GM18498 (cell line): ENCODE measurements around the gene THSD4.
"Not testable (repeated sequence)": the region's sequence is repeated elsewhere in the genome, so short reads cannot be mapped to it uniquely, and the experiment has no call there.

Experiments
- ATAC-seq: cut with Tn5 transposase; IDR thresholded peaks from one replicate; pipeline ENCODE4 v1.9.1; 2021; ENCODE audit warnings: mild to moderate bottlenecking, moderate library complexity; ENCODE audit not compliant: unreplicated experiment

The THSD4 gene

DNA sequence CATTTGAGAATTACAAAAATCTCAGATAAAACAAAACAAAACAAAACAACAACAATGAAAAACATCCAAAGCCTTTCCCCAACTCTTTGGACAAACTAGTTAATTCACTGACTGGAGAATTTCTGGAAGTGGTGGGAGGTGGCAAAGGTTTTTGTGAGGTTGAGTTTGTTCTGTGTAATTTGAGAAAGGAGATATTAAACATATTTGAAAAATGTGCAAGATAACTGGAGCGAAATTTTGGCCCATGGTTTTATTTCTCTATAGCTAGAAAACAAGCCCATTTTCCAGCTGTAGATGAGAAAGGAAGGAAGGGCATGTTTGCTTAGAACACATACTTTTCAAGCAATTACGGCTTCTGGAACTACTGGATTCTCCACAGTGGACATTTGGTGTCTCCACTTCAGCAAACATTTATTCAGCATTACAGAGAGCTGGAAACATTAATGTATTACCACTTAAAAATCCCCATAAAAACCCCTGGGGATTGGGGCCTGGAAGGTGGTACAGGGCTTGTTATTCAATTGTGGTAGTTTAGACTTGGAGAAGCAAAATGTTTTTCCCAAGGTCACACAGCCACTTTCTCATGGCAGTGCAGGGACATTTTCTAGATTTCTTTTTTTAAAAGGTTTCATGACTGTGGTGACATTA is 135.8 kb downstream of the THSD4 start:
- no peak for ATAC-seq

DNA sequence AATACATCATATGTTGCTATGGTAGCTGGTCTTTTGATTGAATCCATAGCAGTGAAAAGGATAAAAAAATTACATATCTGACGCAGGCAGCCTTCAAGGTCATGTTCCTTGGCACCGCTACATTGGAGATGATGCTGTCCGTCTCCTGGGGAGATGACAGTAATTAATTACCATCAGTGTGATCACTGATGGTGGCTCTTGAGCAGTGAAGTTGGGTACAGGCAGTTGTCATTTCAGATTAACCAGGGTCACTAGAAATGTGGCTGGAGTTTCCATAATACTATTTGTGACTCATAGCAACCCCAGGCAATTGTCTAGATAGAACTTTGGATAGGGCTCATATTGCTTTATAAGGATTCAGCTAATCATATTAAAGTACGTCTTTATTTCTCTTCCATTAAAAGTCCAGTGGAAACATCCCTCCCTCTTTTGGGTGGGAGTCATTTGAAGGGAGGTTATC is 136.3 kb downstream of the THSD4 start:
- no peak for ATAC-seq

DNA sequence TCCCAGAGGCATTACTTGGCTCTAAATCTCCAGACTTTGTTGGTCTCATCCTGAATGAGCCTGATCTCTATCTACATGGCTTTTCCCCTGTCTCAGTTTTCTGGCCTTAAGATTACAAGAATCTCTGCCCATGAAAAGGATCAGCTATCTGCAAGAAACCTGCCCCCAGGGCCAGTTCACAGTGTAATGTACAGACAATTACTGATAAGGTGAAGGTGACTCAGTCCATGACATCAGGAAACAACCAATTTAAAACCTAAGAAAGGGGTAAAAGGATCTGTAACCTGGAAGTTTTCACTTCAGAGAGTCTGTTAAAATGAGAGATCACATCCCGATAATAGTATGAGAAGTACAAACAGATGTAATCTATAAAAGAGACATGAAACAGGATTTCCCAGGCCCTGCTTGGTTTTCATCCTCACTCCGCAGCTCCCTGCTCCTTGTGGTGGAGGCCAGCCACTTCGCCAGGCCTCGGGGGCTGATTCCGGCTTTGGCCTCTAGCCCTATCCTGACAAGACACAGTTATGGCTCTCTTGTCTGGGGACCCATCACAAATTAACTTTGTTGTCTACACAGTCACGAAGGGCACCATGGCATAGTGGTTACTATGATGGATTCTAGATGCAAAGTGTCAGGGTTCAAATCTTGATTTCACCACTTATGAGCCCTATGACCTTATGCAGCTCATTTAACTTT is 136.9 kb downstream of the THSD4 start:
- ATAC-seq, result no peak

DNA sequence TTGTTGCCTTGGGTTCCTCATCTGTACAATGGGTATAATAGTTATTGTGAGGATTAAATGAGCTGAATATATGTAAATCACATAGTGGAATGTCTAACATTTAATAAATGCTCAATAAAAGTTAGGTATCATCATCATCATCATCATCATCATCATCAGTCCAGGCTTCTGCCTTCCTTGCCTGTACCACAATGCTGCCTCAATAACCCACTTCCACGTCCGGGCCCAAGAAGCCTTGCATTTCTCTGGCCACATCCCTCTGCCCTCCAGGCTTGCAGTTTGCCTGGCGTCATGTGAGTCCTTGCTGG is 137.4 kb downstream of the THSD4 start:
- ATAC-seq, result no peak

DNA sequence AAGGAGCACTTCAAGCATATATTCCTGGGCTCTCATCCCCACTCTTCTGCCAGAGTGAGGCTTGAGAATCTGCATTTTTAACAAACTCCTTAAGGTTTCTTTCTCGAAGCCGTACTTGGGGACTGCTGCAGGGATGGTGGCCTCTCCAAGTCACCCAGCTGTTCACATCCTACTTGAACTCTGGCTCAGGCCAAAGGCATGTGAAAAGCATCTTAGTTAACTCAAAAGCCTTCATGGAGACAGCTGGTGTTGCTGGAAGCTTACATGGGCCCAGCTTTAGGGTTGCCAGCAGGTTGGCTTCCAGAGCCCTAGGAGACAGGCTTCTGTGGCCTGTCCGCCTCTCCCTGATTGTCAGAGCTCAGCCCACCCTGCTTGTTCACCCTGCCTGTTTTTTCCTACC is 139.2 kb downstream of the THSD4 start:
- no peak for ATAC-seq

DNA sequence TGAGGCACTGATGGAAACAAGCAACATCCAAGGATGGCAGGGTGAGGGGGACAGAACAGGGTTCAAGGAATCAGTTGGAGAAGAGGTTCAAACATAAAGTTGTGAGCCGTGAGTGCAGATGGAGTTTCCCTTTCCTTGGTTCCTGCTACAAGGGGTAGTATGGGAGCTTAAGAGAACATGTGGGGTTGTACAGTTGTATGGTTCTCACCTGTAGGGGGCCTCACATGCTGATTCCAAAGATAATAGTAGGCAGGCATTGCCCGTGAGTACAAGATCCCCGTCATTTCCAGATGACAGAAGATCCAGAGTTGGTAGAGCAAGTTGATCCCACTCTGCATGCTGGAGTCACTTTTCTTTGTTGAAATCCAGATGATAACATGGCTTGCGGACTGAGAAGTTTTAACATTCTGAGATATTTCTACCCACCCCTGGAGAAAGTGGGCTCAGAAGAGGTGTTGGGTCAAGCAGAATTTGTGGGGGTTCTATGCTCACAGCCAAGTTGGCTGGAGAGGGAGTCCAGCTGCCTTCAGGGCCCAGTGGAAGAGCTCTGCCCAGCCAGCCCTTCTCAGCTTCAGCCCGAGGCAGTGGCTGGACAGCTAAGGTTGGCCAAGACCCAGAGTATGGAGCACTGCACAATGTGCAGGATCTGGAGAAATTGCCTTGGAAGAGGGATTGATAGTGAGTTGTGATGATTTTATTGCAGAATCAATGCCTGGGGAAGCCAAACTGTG is 141.8 kb downstream of the THSD4 start:
- ATAC-seq, result no peak

DNA sequence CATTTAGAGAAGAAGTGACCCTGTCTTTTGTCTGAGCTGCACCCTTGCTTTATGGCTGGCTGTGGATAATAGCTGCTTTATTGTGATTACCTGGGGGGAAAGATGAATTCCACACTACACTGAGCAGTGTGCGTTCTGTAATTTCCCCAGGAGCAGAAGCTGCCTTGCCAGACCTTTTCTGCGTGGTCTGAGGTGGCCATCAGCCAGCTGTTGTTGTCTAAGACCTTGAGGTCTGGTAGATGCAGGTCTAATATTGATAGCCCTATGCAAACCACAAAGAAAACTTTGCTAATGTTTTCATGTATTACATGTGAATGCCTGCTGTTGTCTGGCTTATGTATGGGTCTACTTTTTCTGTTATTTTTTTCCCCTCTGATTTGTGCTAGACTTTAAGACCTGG is 144.6 kb downstream of the THSD4 start:
- no peak for ATAC-seq

DNA sequence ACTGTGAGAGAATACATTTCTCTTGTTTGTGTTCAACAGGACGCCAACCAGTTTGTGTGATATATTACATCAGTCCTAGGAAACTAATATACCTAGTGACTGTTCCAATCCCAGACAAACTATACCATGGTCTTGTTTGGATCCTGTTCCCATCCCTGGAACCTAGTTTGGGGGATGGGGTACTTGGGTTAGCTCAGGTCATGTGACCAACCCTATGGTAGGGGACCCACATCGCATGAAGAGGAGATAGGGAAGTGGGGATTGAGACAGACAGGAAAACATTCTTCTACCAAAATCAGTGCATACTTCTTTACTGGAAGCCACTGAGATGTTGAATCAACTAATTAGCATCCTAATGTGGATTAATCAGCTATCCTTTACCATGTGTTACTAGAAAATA is 146.1 kb downstream of the THSD4 start:
- no peak for ATAC-seq

DNA sequence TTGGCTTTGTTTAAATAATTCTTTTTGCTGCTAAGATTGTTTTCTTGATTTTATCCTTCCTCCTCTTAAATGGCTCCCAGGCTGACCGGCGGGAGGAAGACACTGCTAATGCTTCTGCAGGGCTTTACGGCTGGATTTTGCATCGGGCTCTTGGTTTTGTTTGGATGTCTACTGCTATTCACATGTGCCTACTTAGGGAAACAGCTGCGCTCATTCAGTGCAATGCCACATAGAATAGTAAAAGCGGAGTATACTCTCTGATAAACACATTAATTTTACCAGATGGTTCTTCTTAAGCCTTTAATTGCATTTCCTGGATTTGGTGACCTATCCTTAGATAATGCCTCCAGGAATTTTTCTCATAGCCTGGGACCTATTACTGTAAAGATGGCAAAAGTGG is 146.6 kb downstream of the THSD4 start:
- ATAC-seq, result no peak

DNA sequence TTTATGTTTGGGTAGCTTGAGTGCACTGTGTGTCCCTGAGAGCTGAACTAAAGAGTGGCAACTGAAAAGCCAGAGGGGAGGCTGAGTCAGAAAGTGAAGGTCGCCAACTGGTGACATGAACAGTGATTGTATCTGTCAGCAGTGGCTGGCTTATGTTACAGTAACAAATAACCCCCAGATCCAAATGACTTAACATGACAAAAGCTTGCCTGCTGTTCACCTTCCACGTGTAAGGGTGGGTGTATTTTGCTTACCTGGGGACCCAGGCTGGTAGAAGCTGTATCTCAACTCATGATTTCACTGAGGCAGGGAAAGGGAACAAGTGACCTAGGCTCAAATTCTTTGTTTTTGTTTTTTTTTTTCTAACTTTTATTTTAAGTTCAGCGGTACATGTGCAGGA is 147.3 kb downstream of the THSD4 start:
- ATAC-seq, result no peak

DNA sequence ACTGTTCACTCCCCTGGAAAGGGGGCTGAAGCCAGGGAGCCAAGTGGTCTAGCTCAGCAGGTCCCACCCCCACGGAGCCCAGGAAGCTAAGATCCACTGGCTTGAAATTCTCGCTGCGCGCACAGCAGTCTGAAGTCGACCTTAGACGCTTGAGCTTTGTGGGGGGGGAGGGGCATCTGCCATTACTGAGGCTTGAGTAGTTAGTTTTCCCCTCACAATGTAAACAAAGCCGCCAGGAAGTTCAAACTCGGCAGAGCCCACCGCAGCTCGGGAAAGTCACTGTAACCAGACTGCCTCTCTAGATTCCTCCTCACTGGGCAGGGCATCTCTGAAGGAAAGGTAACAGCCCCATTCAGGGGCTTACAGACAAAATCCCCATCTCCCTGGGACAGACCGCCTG is 150.3 kb downstream of the THSD4 start:
- not testable (repeated sequence) for ATAC-seq

DNA sequence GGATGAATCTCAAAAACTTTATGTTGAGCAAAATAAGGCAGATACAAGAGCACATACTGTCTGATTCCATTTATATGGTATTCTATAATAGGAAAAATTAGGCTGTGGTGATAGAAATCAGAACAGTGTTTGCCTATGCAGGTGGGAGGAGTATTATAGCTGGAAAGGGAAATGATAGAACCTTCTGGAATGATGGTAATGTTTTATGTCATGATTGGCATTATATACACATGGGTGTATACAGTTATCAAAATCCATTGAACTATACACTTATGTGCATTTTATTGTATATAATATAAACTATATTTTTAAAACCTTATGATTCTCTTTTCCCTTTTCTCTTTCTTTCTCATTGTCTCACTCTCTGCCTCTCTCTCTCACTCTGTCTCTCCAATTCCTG is 156.1 kb downstream of the THSD4 start:
- no peak for ATAC-seq

DNA sequence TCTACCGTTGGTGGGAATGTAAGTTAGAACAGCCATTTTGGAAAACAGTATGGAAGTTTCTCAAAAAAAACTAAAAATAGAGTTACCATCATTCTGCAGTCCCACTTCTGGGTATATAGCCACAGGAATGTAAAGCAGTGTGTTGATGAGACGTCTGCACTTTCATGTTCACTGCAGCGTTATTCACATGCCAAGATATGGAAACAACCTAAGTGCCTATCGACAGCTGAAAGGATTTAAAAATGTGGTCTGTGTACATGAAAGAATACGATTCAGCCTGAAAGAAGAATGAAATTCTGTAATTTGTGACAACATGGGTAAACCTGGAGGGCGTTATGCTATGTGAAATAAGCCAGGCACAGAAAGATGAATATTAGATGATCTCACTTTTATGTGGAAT is 157.7 kb downstream of the THSD4 start:
- no peak for ATAC-seq

DNA sequence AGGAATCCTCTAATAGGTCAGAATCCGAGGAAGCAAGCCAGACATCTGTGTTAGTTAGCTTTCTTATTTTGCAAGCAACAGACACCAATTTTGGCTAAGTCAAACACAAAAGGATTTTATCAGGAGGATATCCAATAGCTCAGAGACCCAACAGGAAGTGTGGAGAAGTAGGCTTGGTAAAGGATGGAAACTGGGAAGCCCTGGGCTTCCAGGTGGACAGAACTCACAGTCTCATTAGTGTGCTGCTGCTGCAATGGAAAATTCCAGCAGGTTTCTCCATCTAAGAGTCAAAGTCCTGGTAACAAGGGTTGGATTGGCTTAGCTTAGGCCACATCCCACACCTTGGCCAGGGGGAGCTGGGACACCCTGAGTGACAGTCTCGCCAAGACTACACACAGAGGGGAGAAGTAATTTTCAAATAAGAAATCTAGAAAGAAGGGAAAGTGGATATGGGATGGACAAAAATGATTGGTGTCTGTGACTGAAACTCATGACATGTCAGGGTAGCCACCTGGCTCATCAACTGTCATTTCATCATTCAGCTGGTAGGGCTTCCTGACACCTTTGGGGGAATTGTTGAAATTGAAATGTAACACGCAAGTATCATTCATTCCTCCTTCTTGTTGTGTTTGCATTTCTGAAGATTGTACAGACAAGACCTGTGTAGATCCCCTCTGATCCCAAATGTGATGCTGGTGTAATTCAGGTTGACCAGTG is 158.6 kb downstream of the THSD4 start:
- ATAC-seq, result no peak

DNA sequence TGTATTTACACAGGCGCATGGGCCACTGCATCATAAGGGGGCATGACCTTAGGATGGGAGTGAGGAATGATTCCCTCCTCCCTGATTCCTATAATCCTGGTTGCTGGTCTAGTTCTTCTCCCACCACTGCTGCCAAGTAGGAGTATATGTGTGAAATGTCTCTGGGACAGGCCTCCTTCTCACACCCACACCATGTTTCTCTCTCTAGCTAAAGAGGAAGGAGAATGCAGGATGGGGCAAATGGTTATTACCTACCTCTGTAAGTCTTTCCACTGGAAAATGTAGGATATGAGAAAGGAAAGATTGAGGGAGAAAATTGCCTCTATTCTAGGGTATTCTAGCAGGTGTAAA is 159.2 kb downstream of the THSD4 start:
- ATAC-seq, result no peak

DNA sequence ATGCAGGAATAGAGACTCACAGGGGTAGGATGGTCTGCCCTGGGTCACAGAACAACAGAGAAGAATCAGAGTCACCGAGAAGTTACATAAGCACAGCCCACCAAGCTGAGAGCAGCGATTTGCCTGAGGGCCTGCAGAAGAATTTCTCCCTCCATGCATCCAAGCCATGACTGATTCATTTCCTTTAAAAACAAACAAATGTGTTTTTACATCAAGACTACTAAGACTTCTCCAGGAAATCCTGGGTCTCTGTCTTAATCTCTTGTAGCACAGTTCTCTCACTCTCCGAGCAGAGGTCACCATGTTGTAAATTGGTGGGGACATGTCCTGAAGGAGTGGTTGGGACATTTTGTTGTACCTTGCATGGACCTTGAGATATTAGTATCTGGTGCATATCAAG is 159.8 kb downstream of the THSD4 start:
- no peak for ATAC-seq

DNA sequence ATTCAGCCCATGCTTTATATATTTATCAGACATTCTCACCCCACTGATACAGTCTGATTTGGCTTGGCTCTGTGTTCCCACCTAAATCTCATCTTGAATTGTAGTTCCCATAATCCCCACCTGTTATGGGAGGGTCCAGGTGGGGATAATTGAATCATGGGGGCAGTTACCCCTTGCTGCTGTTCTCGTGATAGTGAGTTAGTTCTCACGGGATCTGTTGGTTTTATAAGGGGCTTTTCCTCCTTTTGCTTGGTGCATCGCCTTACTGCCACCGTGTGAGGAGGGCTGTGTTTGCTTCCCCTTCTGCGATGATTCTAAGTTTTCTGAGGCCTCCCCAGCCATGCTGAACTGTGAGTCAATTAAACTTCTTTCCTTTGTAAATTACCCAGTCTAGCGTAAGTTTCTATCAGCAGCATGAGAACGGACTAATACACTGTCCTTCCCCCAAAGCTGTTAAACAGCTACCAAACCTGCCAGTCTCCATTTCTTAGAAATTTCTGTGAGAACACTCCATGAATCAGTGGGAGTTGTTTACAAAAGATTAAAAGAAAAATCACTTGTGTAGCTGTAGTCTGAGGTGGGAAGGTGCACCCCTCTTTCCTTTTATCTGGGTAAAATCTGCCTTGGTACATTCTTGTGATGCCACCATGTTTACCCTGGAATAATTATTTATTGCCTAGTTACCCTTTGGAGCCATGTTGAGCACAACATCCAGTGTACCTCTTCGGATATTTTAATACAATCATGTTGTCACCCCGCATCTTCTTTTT is 160.5 kb downstream of the THSD4 start:
- ATAC-seq, result no peak

DNA sequence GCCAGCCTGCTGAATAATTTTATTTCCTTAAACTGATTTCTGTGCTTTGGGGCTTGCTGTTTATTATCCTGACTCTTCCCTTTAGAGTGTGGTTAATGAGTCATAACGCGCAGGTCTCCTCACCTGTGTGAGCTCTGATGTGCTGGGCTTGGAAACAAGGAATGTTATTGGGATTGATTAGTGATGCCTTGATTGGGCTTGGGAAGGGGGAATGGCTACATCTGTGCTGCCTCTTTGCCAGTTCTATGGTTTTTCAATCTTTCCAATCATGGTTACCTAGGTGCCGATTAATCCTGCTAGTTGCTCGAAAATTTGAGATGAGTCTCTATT is 161.0 kb downstream of the THSD4 start:
- no peak for ATAC-seq

DNA sequence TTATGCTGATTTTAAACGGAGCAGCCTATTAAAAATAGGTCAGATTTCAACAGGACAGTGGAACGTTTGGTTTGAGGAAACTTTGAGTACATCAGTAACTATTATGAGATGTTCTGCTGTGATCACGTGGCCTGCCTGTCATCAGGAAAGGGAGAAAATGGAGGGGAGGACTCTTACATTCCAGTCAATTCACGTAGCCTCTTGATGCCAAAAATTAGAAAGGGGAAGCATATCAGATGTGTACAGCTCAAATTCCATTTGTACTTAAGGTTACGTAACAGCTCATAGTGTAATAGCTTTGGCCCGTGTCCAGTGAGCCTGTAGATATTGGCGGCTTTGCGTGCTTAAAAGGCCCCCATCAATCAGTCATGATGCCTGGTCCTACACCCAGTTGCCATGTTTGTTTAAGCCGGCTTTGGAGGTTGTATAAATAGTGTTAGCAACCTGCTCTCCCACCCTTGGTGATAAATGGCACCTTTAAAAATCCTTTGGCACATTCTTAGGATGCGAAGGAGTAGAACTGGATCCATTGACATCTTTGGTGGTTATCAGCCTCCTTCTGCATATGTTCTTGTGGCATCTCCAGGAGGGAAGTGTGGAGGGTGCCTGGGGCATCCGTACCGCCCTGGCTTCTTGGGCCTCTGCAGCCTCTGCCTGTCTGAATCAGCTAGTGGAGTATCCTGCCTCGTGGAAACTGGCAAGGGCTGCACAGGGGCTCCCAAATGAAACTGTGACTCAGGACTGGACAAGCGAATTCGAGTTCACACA is 163.9 kb downstream of the THSD4 start:
- no peak for ATAC-seq

DNA sequence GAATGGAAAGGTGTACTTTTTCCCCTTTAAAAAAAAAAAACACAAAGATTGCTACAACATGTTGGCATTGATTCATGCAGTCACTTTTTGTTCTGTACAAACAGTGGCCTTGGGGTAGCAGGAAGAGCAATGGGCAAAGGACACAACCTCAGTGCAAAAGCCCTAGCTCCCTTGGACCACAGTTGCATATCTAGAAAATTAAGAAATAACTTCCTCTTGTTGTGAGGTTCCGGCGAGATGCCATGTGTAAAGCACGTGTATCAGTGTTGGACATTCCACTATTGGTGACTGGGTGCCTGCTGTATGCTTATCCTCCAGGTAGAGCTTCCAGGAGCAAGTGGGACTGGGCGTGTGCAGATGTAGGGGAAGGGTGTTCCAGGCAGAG is 164.5 kb downstream of the THSD4 start:
- ATAC-seq, result no peak

DNA sequence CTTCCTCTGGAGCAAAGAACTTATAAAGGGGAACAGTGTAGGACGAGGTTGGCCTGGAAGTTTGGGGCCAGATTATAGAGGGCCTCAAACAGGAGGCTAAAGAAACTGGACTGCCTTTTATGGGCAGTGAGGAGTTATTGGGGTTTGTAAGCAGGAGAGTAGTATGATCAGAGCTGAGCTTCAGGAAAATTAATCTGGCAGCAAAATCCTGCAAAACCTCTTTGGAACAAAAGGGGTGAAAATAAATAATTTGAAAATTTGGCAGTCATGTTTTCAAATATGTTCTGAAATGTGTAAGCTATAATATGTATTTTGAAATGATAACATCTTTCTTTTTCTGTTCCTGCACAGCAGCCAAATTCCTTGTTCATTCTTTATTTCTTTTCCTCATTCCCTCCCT is 164.9 kb downstream of the THSD4 start:
- ATAC-seq, result no peak
